ENCODE data around the gene MSI2. TPM values are rescaled to one million over a fixed set of nuclear protein-coding genes. Genes with fewer than 3 reads are reported as not detected.
A peak's percentile ranks its signal among the peaks of the same experiment; 100 is the strongest.

MSI2 gene
- total RNA-seq, 1 experiment from 2014 or later, result 169 TPM

GRCh38 chr17:57713140-57713539 lies 456.8 kb downstream of the MSI2 start:
- H3K79me2 ChIP-seq (ENCODE audit: low read length), result no peaks in the 10 kb centered on the region
- H3K9me2 ChIP-seq (replicated peaks; ENCODE audit: insufficient read depth, low read length), result no peaks in the 10 kb centered on the region
- H3K9ac ChIP-seq (ENCODE audit: low read length), result no peak overlapping the region
- H3K4me1 ChIP-seq (ENCODE audit: low read length), result no peaks in the 10 kb centered on the region
- no peak for DNase-seq
- H3K36me3 ChIP-seq (ENCODE audit: insufficient read depth, low read length), result no peaks in the 10 kb centered on the region
- H3K27me3 ChIP-seq (ENCODE audit: low read length), result no peaks in the 10 kb centered on the region
- no peak overlapping the region for H2AFZ ChIP-seq (ENCODE audit: low read length)
- no peaks in the 10 kb centered on the region for H4K20me1 ChIP-seq (ENCODE audit: insufficient read depth, low read depth, low read length)
- no peaks in the 10 kb centered on the region; the same call in 1 of the 2 replicates for H3K9me3 ChIP-seq (ENCODE audit: low read length)
- H3K4me3 ChIP-seq (ENCODE audit: low read length), result no peak overlapping the region
- no peak overlapping the region for H3K27ac ChIP-seq (ENCODE audit: low read length)
- no peak overlapping the region for H3K4me2 ChIP-seq (ENCODE audit: low read depth, low read length, poor library complexity, severe bottlenecking)

GRCh38 chr17:57714665-57715180 lies 458.4 kb downstream of the MSI2 start:
- Histone ChIP-seq H4K20me1 (ENCODE audit: insufficient read depth, low read depth, low read length) (no peaks in the 10 kb centered on the region), H2AFZ (ENCODE audit: low read length) (no peak overlapping the region), H3K79me2 (ENCODE audit: low read length) (no peaks in the 10 kb centered on the region), H3K36me3 (ENCODE audit: insufficient read depth, low read length) (no peaks in the 10 kb centered on the region), H3K9me2 (replicated peaks; ENCODE audit: insufficient read depth, low read length) (no peaks in the 10 kb centered on the region), H3K4me3 (ENCODE audit: low read length) (no peak overlapping the region), H3K27ac (ENCODE audit: low read length) (no peak overlapping the region), H3K9me3 (ENCODE audit: low read length) (no peaks in the 10 kb centered on the region; the same call in 1 of the 2 replicates), H3K4me2 (ENCODE audit: low read depth, low read length, poor library complexity, severe bottlenecking) (no peak overlapping the region), H3K27me3 (ENCODE audit: low read length) (no peaks in the 10 kb centered on the region), H3K9ac (ENCODE audit: low read length) (no peak overlapping the region), H3K4me1 (ENCODE audit: low read length) (no peaks in the 10 kb centered on the region)
- DNase-seq, result no peak

GRCh38 chr17:57715981-57716380 lies 459.7 kb downstream of the MSI2 start:
- no peak overlapping the region for H3K4me2 ChIP-seq (ENCODE audit: low read depth, low read length, poor library complexity, severe bottlenecking)
- no peaks in the 10 kb centered on the region for H3K79me2 ChIP-seq (ENCODE audit: low read length)
- H3K4me1 ChIP-seq (ENCODE audit: low read length), result no peaks in the 10 kb centered on the region
- no peak overlapping the region for H3K4me3 ChIP-seq (ENCODE audit: low read length)
- H3K27ac ChIP-seq (ENCODE audit: low read length), result no peak overlapping the region
- DNase-seq, result no peak
- no peaks in the 10 kb centered on the region for H4K20me1 ChIP-seq (ENCODE audit: insufficient read depth, low read depth, low read length)
- H2AFZ ChIP-seq (ENCODE audit: low read length), result no peak overlapping the region
- no peaks in the 10 kb centered on the region for H3K36me3 ChIP-seq (ENCODE audit: insufficient read depth, low read length)
- H3K9ac ChIP-seq (ENCODE audit: low read length), result no peak overlapping the region
- H3K9me2 ChIP-seq (replicated peaks; ENCODE audit: insufficient read depth, low read length), result no peaks in the 10 kb centered on the region
- H3K27me3 ChIP-seq (ENCODE audit: low read length), result no peaks in the 10 kb centered on the region
- H3K9me3 ChIP-seq (ENCODE audit: low read length), result no peaks in the 10 kb centered on the region

- Histone ChIP-seq H3K9me2 (replicated peaks; ENCODE audit: insufficient read depth, low read length) (no peaks in the 10 kb centered on the region), H3K36me3 (ENCODE audit: insufficient read depth, low read length) (no peaks in the 10 kb centered on the region), H3K27ac (ENCODE audit: low read length) (no peak overlapping the region), H3K9me3 (ENCODE audit: low read length) (no peaks in the 10 kb centered on the region), H3K27me3 (ENCODE audit: low read length) (no peaks in the 10 kb centered on the region), H3K9ac (ENCODE audit: low read length) (no peak overlapping the region), H2AFZ (ENCODE audit: low read length) (no peak overlapping the region), H3K4me2 (ENCODE audit: low read depth, low read length, poor library complexity, severe bottlenecking) (no peak overlapping the region), H4K20me1 (ENCODE audit: insufficient read depth, low read depth, low read length) (no peaks in the 10 kb centered on the region), H3K4me3 (ENCODE audit: low read length) (no peak overlapping the region), H3K79me2 (ENCODE audit: low read length) (no peaks in the 10 kb centered on the region), H3K4me1 (ENCODE audit: low read length) (peaks cover 10% of the 10 kb centered on the region)
- DNase-seq, result no peak
These were observed 462.6 kb downstream of the MSI2 start for GRCh38 chr17:57718878-57719277.

GRCh38 chr17:57720386-57721035 lies 464.2 kb downstream of the MSI2 start:
- DNase-seq, result no peak
- Histone ChIP-seq H3K9me2 (replicated peaks; ENCODE audit: insufficient read depth, low read length) (no peaks in the 10 kb centered on the region), H3K27me3 (ENCODE audit: low read length) (no peaks in the 10 kb centered on the region), H3K9ac (ENCODE audit: low read length) (no peak overlapping the region), H3K4me2 (ENCODE audit: low read depth, low read length, poor library complexity, severe bottlenecking) (no peak overlapping the region), H4K20me1 (ENCODE audit: insufficient read depth, low read depth, low read length) (no peaks in the 10 kb centered on the region), H3K9me3 (ENCODE audit: low read length) (no peaks in the 10 kb centered on the region), H3K4me1 (ENCODE audit: low read length) (peaks cover 16% of the 10 kb centered on the region), H3K4me3 (ENCODE audit: low read length) (no peak overlapping the region), H3K79me2 (ENCODE audit: low read length) (no peaks in the 10 kb centered on the region), H3K36me3 (ENCODE audit: insufficient read depth, low read length) (no peaks in the 10 kb centered on the region), H3K27ac (ENCODE audit: low read length) (no peak overlapping the region), H2AFZ (ENCODE audit: low read length) (no peak overlapping the region)

- H2AFZ ChIP-seq (ENCODE audit: low read length), result no peak overlapping the region
- no peaks in the 10 kb centered on the region for H3K79me2 ChIP-seq (ENCODE audit: low read length)
- DNase-seq, result no peak
These were observed 465.8 kb downstream of the MSI2 start for GRCh38 chr17:57721967-57722703.

GRCh38 chr17:57722704-57723043 lies 466.4 kb downstream of the MSI2 start:
- Histone ChIP-seq H3K4me2 (ENCODE audit: low read depth, low read length, poor library complexity, severe bottlenecking) (no peak overlapping the region), H3K9me2 (replicated peaks; ENCODE audit: insufficient read depth, low read length) (no peaks in the 10 kb centered on the region), H3K9ac (ENCODE audit: low read length) (no peak overlapping the region), H4K20me1 (ENCODE audit: insufficient read depth, low read depth, low read length) (no peaks in the 10 kb centered on the region), H3K9me3 (ENCODE audit: low read length) (no peaks in the 10 kb centered on the region), H3K27ac (ENCODE audit: low read length) (no peak overlapping the region), H3K4me1 (ENCODE audit: low read length) (peaks cover 16% of the 10 kb centered on the region), H2AFZ (ENCODE audit: low read length) (no peak overlapping the region), H3K79me2 (ENCODE audit: low read length) (no peaks in the 10 kb centered on the region), H3K4me3 (ENCODE audit: low read length) (no peak overlapping the region), H3K27me3 (ENCODE audit: low read length) (no peaks in the 10 kb centered on the region), H3K36me3 (ENCODE audit: insufficient read depth, low read length) (no peaks in the 10 kb centered on the region)
- no peak for DNase-seq

More at GRCh38 chr17:57721967-57722703, 465.8 kb downstream of the MSI2 start:
- H3K9me2 ChIP-seq (replicated peaks; ENCODE audit: insufficient read depth, low read length), result no peaks in the 10 kb centered on the region
- no peaks in the 10 kb centered on the region for H4K20me1 ChIP-seq (ENCODE audit: insufficient read depth, low read depth, low read length)
- H3K9me3 ChIP-seq (ENCODE audit: low read length), result no peaks in the 10 kb centered on the region
- H3K27me3 ChIP-seq (ENCODE audit: low read length), result no peaks in the 10 kb centered on the region
- no peaks in the 10 kb centered on the region for H3K36me3 ChIP-seq (ENCODE audit: insufficient read depth, low read length)
- H3K4me2 ChIP-seq (ENCODE audit: low read depth, low read length, poor library complexity, severe bottlenecking), result no peak overlapping the region
- no peak overlapping the region for H3K27ac ChIP-seq (ENCODE audit: low read length)
- no peak overlapping the region for H3K9ac ChIP-seq (ENCODE audit: low read length)
- peaks cover 16% of the 10 kb centered on the region for H3K4me1 ChIP-seq (ENCODE audit: low read length)
- no peak overlapping the region for H3K4me3 ChIP-seq (ENCODE audit: low read length)

- H2AFZ ChIP-seq (ENCODE audit: low read length), result no peak overlapping the region
- H4K20me1 ChIP-seq (ENCODE audit: insufficient read depth, low read depth, low read length), result no peaks in the 10 kb centered on the region
- no peaks in the 10 kb centered on the region for H3K9me3 ChIP-seq (ENCODE audit: low read length)
- peak overlapping the region; percentile 12 for H3K4me2 ChIP-seq (ENCODE audit: low read depth, low read length, poor library complexity, severe bottlenecking)
- no peak overlapping the region for H3K4me3 ChIP-seq (ENCODE audit: low read length)
- no peak for DNase-seq
- no peaks in the 10 kb centered on the region for H3K36me3 ChIP-seq (ENCODE audit: insufficient read depth, low read length)
- H3K9ac ChIP-seq (ENCODE audit: low read length), result no peak overlapping the region
- no peaks in the 10 kb centered on the region for H3K79me2 ChIP-seq (ENCODE audit: low read length)
- H3K27me3 ChIP-seq (ENCODE audit: low read length), result no peaks in the 10 kb centered on the region
- H3K27ac ChIP-seq (ENCODE audit: low read length), result no peak overlapping the region
- no peaks in the 10 kb centered on the region for H3K9me2 ChIP-seq (replicated peaks; ENCODE audit: insufficient read depth, low read length)
- H3K4me1 ChIP-seq (ENCODE audit: low read length), result peaks cover 16% of the 10 kb centered on the region
These were observed 467.2 kb downstream of the MSI2 start for GRCh38 chr17:57723427-57724025.
